Sigmoid colon (tissue), 4 donors: Measurements from ENCODE around the gene GGCX.

Source experiments
- EP300 ChIP-seq, 4 donors: sonication (generic); formaldehyde crosslinking; IDR thresholded peaks; one replicate each; pipeline ENCODE4 v1.6.1; 2017; ENCODE audit warnings: antibody characterized with exemption in 4 of 4
- POLR2A ChIP-seq, 2 donors: fragments of 450-650 bp; IDR thresholded peaks; one replicate each; pipeline ENCODE4 v1.6.1; 2016; ENCODE audit warnings: antibody characterized with exemption in 2 of 2, mild to moderate bottlenecking in 2 of 2, moderate library complexity in 2 of 2
- TF ChIP-seq, protein P1 (sequence below), 4 experiments: fragments of 450-650 bp in 3 of 4; fragments of 200-600 bp in 1 of 4; IDR thresholded peaks; one replicate each; pipeline ENCODE4 v1.5.1; 2016 to 2019; ENCODE audit warnings: antibody characterized with exemption in 4 of 4, mild to moderate bottlenecking in 3 of 4, moderate library complexity in 2 of 4

DNA sequence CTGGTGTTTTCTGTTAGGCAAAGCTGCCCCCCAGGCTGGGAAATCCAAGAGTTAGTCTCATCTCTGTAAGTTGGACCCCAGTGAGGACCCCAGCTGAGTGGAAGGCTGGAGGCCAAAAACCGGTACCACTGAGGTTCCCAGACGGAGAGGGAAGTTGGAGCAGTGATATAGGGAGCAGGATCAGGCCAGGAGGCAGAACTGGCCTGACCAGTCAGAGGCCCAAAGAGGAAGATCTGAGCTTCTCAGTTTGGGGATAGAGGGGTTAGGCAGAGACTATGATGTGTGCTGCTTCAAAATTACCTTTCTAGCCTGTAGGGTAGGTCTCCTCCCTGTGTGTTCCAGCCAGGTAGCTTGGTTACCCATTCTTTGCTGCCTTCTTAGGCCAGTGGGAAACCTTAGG, 29.7 kb upstream of the GGCX start:
- no peak for TF ChIP-seq POLR2A (IDR thresholded peaks at IDR 0.05)
- TF ChIP-seq, protein P1, sequence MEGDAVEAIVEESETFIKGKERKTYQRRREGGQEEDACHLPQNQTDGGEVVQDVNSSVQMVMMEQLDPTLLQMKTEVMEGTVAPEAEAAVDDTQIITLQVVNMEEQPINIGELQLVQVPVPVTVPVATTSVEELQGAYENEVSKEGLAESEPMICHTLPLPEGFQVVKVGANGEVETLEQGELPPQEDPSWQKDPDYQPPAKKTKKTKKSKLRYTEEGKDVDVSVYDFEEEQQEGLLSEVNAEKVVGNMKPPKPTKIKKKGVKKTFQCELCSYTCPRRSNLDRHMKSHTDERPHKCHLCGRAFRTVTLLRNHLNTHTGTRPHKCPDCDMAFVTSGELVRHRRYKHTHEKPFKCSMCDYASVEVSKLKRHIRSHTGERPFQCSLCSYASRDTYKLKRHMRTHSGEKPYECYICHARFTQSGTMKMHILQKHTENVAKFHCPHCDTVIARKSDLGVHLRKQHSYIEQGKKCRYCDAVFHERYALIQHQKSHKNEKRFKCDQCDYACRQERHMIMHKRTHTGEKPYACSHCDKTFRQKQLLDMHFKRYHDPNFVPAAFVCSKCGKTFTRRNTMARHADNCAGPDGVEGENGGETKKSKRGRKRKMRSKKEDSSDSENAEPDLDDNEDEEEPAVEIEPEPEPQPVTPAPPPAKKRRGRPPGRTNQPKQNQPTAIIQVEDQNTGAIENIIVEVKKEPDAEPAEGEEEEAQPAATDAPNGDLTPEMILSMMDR (IDR thresholded peaks at IDR 0.05): no peak
- no peak for TF ChIP-seq EP300 (IDR thresholded peaks at IDR 0.05)
